Endothelial cell of umbilical vein (primary cell): ENCODE results near the gene TMEM108. TPM values are rescaled to one million over a fixed set of nuclear protein-coding genes. Genes with fewer than 3 reads are reported as not detected.

Source experiments
- BruUV-seq: library from RNA; stranded (reverse); fragments of 400-500 nt; replicated peaks from 2 replicates; lab custom pipeline; 2021; lab: Mats Ljungman, UMichigan
- CTCF ChIA-PET: fragments of 300-600, 350-600 bp; sonication (Branson Sonifier 250); formaldehyde crosslinking; loops from one replicate; lab custom pipeline; 2021; ENCODE audit warnings: antibody characterized with exemption, inconsistent platforms; lab: Charles Lee
- POLR2A ChIA-PET: fragments of 300-600, 350-600 bp; sonication (Branson Sonifier 250); formaldehyde crosslinking; loops from one replicate; lab custom pipeline; 2021; ENCODE audit warnings: antibody characterized with exemption, inconsistent platforms; lab: Charles Lee
- DNase-seq: peaks from one replicate; pipeline ENCODE4 v3.0.0-alpha.2; 2011; ENCODE audit warnings: low read depth, low spot score
- FAIRE-seq: peaks from 2 replicates; lab custom pipeline; 2011; peaks lifted over from hg19 to GRCh38; lab: Jason Lieb, UNC
- H2AFZ ChIP-seq: 2 replicates; pipeline ENCODE4 v1.6.0; 2012; ENCODE audit warnings: low read depth, low read length, control low read depth, inconsistent platforms
- H3K27ac ChIP-seq: 2 replicates; pipeline ENCODE4 v1.5.1; 2011; ENCODE audit warnings: low read depth, mild to moderate bottlenecking, control low read depth, low read length, moderate library complexity; ENCODE audit not compliant: insufficient read depth
- H3K27me3 ChIP-seq, 2 experiments: 2 replicates each; pipeline versions ENCODE4 v1.6.0 to v1.6.1; 2011; ENCODE audit warnings: low read length in 2 of 2, mixed read lengths in 1 of 2; ENCODE audit not compliant: control insufficient read depth in 2 of 2, insufficient read depth in 2 of 2
- H3K36me3 ChIP-seq, 2 experiments: 2 replicates in 1 of 2; 3 replicates in 1 of 2; pipeline ENCODE4 v1.5.1; 2011; ENCODE audit warnings: low read length in 2 of 2, mild to moderate bottlenecking in 1 of 2, moderate library complexity in 1 of 2; ENCODE audit not compliant: control insufficient read depth in 2 of 2, insufficient read depth in 2 of 2; ENCODE audit errors: extremely low read depth in 1 of 2
- H3K4me1 ChIP-seq: 3 replicates; pipeline ENCODE4 v1.5.1; 2011; ENCODE audit warnings: mild to moderate bottlenecking, low read length; ENCODE audit not compliant: control insufficient read depth, insufficient read depth; ENCODE audit errors: extremely low read depth
- H3K4me2 ChIP-seq: 2 replicates; pipeline ENCODE4 v1.6.1; 2011; ENCODE audit warnings: low read length, control low read depth, mixed read lengths; ENCODE audit not compliant: insufficient read depth
- H3K4me3 ChIP-seq, 3 experiments: fragments of 200-600 bp in 1 of 3; sonication (generic), shearing (Covaris generic) in 1 of 3; replicated peaks in 1 of 3; 2 replicates each; pipeline ENCODE4 v1.5.1; 2011 to 2016; ENCODE audit warnings: control low read depth in 3 of 3, low read length in 3 of 3, mild to moderate bottlenecking in 2 of 3, inconsistent platforms in 1 of 3, low read depth in 1 of 3, moderate library complexity in 1 of 3; ENCODE audit not compliant: insufficient read depth in 1 of 3
- H3K79me2 ChIP-seq: 2 replicates; pipeline ENCODE4 v1.6.0; 2012; ENCODE audit warnings: low read length, inconsistent platforms; ENCODE audit not compliant: control insufficient read depth, insufficient read depth
- H3K9ac ChIP-seq: replicated peaks from 2 replicates; pipeline ENCODE3; 2011; ENCODE audit warnings: low read length, control low read depth; ENCODE audit not compliant: insufficient read depth; ENCODE audit errors: extremely low read depth
- H3K9me1 ChIP-seq: replicated peaks from 3 replicates; pipeline ENCODE4 v1.6.0; 2011; ENCODE audit warnings: mild to moderate bottlenecking, low read length; ENCODE audit not compliant: control insufficient read depth, insufficient read depth; ENCODE audit errors: extremely low read depth
- H3K9me3 ChIP-seq: replicated peaks from 2 replicates; pipeline ENCODE4 v1.5.1; 2012; ENCODE audit warnings: low read length, inconsistent platforms; ENCODE audit not compliant: control insufficient read depth, insufficient read depth
- H4K20me1 ChIP-seq: replicated peaks from 2 replicates; pipeline ENCODE3; 2011; ENCODE audit warnings: mild to moderate bottlenecking, low read length; ENCODE audit not compliant: control insufficient read depth, insufficient read depth; ENCODE audit errors: extremely low read depth
- FOS ChIP-seq: IDR thresholded peaks from 2 replicates; pipeline ENCODE4 v1.6.1; 2011; ENCODE audit warnings: mild to moderate bottlenecking, low read length, moderate library complexity, borderline replicate concordance; ENCODE audit not compliant: insufficient read depth
- GATA2 ChIP-seq: IDR thresholded peaks from 2 replicates; pipeline ENCODE4 v1.7.0; 2011; ENCODE audit warnings: low read depth, mild to moderate bottlenecking, moderate library complexity, mixed read lengths, low read length; ENCODE audit not compliant: insufficient read length, insufficient read depth
- MYC ChIP-seq: IDR thresholded peaks from one replicate; pipeline ENCODE4 v1.6.1; 2011; ENCODE audit warnings: mild to moderate bottlenecking, low read depth, low read length
- POLR2A ChIP-seq: IDR thresholded peaks from 2 replicates; pipeline ENCODE4 v1.6.1; 2012; ENCODE audit warnings: low read depth, mild to moderate bottlenecking, control low read depth, low read length
- dilution Hi-C: fragments of 300-500 bp; cut with MboI; formaldehyde crosslinking; loops from one replicate; pipeline ENCODE4 v1.15.0; 2019; ENCODE audit warnings: low sequenced_read_pairs; ENCODE audit not compliant: extremely low pct_ligation_motif_present
- intact Hi-C: fragments of 100-400 bp; cut with micrococcal nuclease; formaldehyde crosslinking; loops from one replicate; pipeline ENCODE4 v1.10.0; 2022
- polyA plus RNA-seq, 4 experiments: library from polyadenylated mRNA; depleted of rRNA in 3 of 4; stranded (reverse) in 3 of 4; unstranded in 1 of 4; fragments of >200 nt; gene quantifications; 2 replicates each; pipeline versions ENCODE4 v1.2.1 to v1.2.3, GENCODE V29; 2011 to 2012; ENCODE audit warnings: missing spikeins in 1 of 4
- total RNA-seq: library from RNA; stranded (reverse); gene quantifications from 2 replicates; pipeline ENCODE4 v1.2.3, GENCODE V29; 2021
- TF ChIP-seq, protein P1 (sequence below), 2 donors: IDR thresholded peaks; 1 replicate in 1 of 2; 2 replicates in 1 of 2; pipeline ENCODE4 v1.5.1; 2011; ENCODE audit warnings: low read length in 2 of 2, mild to moderate bottlenecking in 2 of 2, moderate library complexity in 2 of 2, control low read depth in 1 of 2, inconsistent platforms in 1 of 2, low read depth in 1 of 2; ENCODE audit not compliant: insufficient read depth in 1 of 2; ENCODE audit errors: extremely low read depth in 1 of 2
- TF ChIP-seq, protein P2 (sequence below): IDR thresholded peaks from 2 replicates; pipeline ENCODE4 v1.6.1; 2011; ENCODE audit not compliant: insufficient read depth, insufficient read length

Gene TMEM108
- total and polyA plus RNA-seq, 2 donors (not counting 3 experiments of a cell fraction or from before 2014, with no cell fraction given): 0.40 to 1.1 TPM

DNA sequence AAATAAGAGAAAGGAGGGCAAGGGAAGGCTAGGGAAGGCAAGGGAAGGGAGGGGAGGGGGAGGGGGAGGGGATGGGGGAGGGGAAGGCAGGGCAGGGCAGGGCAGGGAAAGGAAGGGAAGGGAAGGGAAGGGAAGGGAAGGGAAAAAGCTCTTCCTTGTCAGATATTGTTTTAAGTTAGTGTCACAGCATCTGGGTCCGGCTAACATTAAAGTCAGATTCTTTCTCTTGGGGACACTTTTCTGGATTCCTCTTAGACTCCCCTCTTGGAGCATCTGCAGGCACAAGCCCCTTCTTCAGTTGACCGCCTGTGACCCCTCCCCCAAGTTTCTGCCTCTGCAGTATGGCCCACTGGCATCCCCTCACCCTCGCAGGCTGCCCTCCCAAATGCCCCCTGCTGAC lies 387.7 kb downstream of the TMEM108 start:
- no peak overlapping the region for H3K9ac ChIP-seq
- dilution Hi-C loops (no loop called here), intact Hi-C loops (no loop called here)
- no peak overlapping the region for H3K4me2 ChIP-seq
- FAIRE-seq (no peak), DNase-seq (no peak)
- TF ChIP-seq FOS: no peak
- no peak for TF ChIP-seq GATA2
- TF ChIP-seq, protein P1, sequence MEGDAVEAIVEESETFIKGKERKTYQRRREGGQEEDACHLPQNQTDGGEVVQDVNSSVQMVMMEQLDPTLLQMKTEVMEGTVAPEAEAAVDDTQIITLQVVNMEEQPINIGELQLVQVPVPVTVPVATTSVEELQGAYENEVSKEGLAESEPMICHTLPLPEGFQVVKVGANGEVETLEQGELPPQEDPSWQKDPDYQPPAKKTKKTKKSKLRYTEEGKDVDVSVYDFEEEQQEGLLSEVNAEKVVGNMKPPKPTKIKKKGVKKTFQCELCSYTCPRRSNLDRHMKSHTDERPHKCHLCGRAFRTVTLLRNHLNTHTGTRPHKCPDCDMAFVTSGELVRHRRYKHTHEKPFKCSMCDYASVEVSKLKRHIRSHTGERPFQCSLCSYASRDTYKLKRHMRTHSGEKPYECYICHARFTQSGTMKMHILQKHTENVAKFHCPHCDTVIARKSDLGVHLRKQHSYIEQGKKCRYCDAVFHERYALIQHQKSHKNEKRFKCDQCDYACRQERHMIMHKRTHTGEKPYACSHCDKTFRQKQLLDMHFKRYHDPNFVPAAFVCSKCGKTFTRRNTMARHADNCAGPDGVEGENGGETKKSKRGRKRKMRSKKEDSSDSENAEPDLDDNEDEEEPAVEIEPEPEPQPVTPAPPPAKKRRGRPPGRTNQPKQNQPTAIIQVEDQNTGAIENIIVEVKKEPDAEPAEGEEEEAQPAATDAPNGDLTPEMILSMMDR (IDR thresholded peaks at IDR 0.05; ENCODE audit: extremely low read depth in 1 of 2, insufficient read depth in 1 of 2, low read depth in 1 of 2, low read length in 2 of 2): no peak
- H3K4me3 ChIP-seq: no peak overlapping the region
- no peaks in the 10 kb centered on the region for H3K36me3 ChIP-seq
- H4K20me1 ChIP-seq: no peaks in the 10 kb centered on the region
- ChIA-PET CTCF (interaction anchor here (0.8 to 6.2 kb wide), 2 partner anchors 385 to 699 kb away, joined by 4 to 101 read pairs; no protein-coding TSS in a partner anchor), POLR2A (no interaction called here)
- no peaks in the 10 kb centered on the region for H3K9me3 ChIP-seq
- no peak overlapping the region for H3K27ac ChIP-seq
- H3K79me2 ChIP-seq: no peaks in the 10 kb centered on the region
- no peak overlapping the region for H2AFZ ChIP-seq
- H3K9me1 ChIP-seq: no peaks in the 10 kb centered on the region
- peaks cover 0 to 12% of the 10 kb centered on the region in 2 experiments for H3K27me3 ChIP-seq
- no peaks in the 10 kb centered on the region for H3K4me1 ChIP-seq
- BruUV-seq: no TSS peak

DNA sequence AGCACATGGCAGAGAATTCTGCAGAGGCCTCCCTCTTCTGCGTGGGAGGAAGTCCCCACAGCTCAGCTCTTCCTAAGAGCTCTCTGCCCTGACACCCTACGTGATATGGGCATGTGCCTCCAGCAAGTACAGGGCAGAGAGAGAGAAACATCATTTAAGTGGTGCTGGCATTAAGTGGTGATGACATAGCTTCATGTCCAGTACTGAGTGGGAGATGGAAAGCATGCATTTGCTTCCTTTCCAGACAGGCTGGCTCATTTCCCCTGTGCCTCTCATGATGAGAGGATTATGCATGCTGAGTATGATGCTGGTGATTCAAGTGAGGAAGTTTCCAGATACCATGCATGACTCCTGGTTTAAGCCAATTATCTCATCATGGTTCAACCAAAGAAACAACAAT lies 388.5 kb downstream of the TMEM108 start:
- no peak overlapping the region for H3K4me2 ChIP-seq
- no peaks in the 10 kb centered on the region for H3K36me3 ChIP-seq
- H4K20me1 ChIP-seq: no peaks in the 10 kb centered on the region
- no peak overlapping the region for H3K27ac ChIP-seq
- FAIRE-seq: no peak
- no peak overlapping the region for H3K9ac ChIP-seq
- no peak overlapping the region for H3K4me3 ChIP-seq
- intact Hi-C loops (no loop called here), dilution Hi-C loops (no loop called here)
- ChIA-PET POLR2A (interaction anchor here (0.6 kb wide), 1 partner anchor 273 kb away, joined by 3 read pairs; no protein-coding TSS in a partner anchor), CTCF (interaction anchor here (0.7 to 0.8 kb wide), 2 partner anchors 696 to 700 kb away, joined by 3 to 4 read pairs; no protein-coding TSS in a partner anchor)
- TF ChIP-seq POLR2A (no peak), FOS (peak; percentile 30), MYC (no peak)
- TF ChIP-seq, protein P2, sequence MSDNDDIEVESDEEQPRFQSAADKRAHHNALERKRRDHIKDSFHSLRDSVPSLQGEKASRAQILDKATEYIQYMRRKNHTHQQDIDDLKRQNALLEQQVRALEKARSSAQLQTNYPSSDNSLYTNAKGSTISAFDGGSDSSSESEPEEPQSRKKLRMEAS: no peak
- no peaks in the 10 kb centered on the region for H3K9me1 ChIP-seq
- no peak for DNase-seq
- H3K4me1 ChIP-seq: no peaks in the 10 kb centered on the region
- H2AFZ ChIP-seq: no peak overlapping the region
- no peaks in the 10 kb centered on the region for H3K9me3 ChIP-seq
- H3K27me3 ChIP-seq: peaks cover 0 to 12% of the 10 kb centered on the region in 2 experiments
- H3K79me2 ChIP-seq: no peaks in the 10 kb centered on the region
- BruUV-seq: no TSS peak
